HCT116 (cell line): Measurements from ENCODE around the gene CRACR2A. TPM values are rescaled to one million over a fixed set of nuclear protein-coding genes. Genes with fewer than 3 reads are reported as not detected.

Experiments
- ATAC-seq: fragments of 200-7000 bp; cut with Tn5 transposase; 2 replicates; pipeline ENCODE4 v1.9.1; 2020; ENCODE audit warnings: mild to moderate bottlenecking, moderate library complexity
- BruUV-seq: library from RNA; stranded (reverse); fragments of 400-500 nt; replicated peaks from 2 replicates; lab custom pipeline; 2021; lab: Mats Ljungman, UMichigan
- CTCF ChIA-PET: fragments of 300-600 bp; sonication (Branson Sonifier 250); formaldehyde crosslinking; loops from one replicate; lab custom pipeline; 2021; ENCODE audit warnings: antibody characterized with exemption; lab: Charles Lee
- POLR2A ChIA-PET: fragments of 300-600, 350-600 bp; sonication (Branson Sonifier 250); formaldehyde crosslinking; loops from one replicate; lab custom pipeline; 2021; ENCODE audit warnings: antibody characterized with exemption; lab: Charles Lee
- RAD21 ChIA-PET, 2 experiments: fragments of 300-600 bp; sonication (Branson Sonifier 250); formaldehyde crosslinking; loops; one replicate each; lab custom pipeline; 2023; ENCODE audit warnings: low total read pairs in 2 of 2; ENCODE audit not compliant: uncharacterized antibody in 2 of 2, unreplicated experiment in 2 of 2, low non-redundant PET in 1 of 2; lab: Charles Lee
- DNase-seq: peaks from one replicate; pipeline ENCODE4 v3.0.0-alpha.2; 2010; ENCODE audit warnings: low read depth, low spot score
- H2AFZ ChIP-seq: fragments of 200-600 bp; shearing (Covaris generic), sonication (generic); 2 replicates; pipeline ENCODE4 v1.6.1; 2017; ENCODE audit warnings: low read depth, mixed run types, mixed read lengths, antibody characterized with exemption, low read length; ENCODE audit not compliant: poor library complexity, severe bottlenecking
- H3K27ac ChIP-seq: 2 replicates; pipeline ENCODE4 v1.5.1; 2012; ENCODE audit warnings: low read depth, low read length
- H3K27me3 ChIP-seq: fragments of 200-600 bp; sonication (generic); 2 replicates; pipeline ENCODE4 v1.6.1; 2016; ENCODE audit warnings: mixed run types, low read length, mixed read lengths; ENCODE audit not compliant: insufficient read depth
- H3K36me3 ChIP-seq, 2 experiments: fragments of 200-500 bp in 1 of 2; fragments of 200-600 bp in 1 of 2; sonication (Bioruptor generic) in 1 of 2; sonication (generic) in 1 of 2; 2 replicates each; pipeline versions ENCODE4 v1.5.1 to v1.6.1; 2014 to 2016; ENCODE audit warnings: low read length in 2 of 2, inconsistent platforms in 1 of 2, mixed read lengths in 1 of 2, mixed run types in 1 of 2; ENCODE audit not compliant: insufficient read depth in 2 of 2, control insufficient read depth in 1 of 2
- H3K4me1 ChIP-seq, 2 experiments: fragments of 200-600 bp in 1 of 2; sonication (generic) in 1 of 2; 2 replicates each; pipeline versions ENCODE4 v1.5.1 to v1.6.1; 2012 to 2017; ENCODE audit warnings: low read length in 2 of 2, inconsistent platforms in 1 of 2, mild to moderate bottlenecking in 1 of 2, mixed read lengths in 1 of 2, mixed run types in 1 of 2, moderate library complexity in 1 of 2; ENCODE audit not compliant: insufficient read depth in 2 of 2, control insufficient read depth in 1 of 2
- H3K4me2 ChIP-seq: fragments of 200-600 bp; sonication (generic); 2 replicates; pipeline ENCODE4 v1.6.1; 2017; ENCODE audit warnings: mixed run types, low read length, mixed read lengths
- H3K4me3 ChIP-seq, 2 experiments: fragments of 200-600 bp in 1 of 2; sonication (generic) in 1 of 2; replicated peaks in 1 of 2; 2 replicates each; pipeline ENCODE4 v1.5.1; 2011 to 2016; ENCODE audit warnings: low read length in 2 of 2, control low read depth in 1 of 2, low read depth in 1 of 2, mild to moderate bottlenecking in 1 of 2, mixed read lengths in 1 of 2, mixed run types in 1 of 2
- H3K79me2 ChIP-seq: fragments of 200-600 bp; sonication (generic); 2 replicates; pipeline ENCODE4 v1.6.1; 2017; ENCODE audit warnings: mild to moderate bottlenecking, mixed run types, low read length, moderate library complexity, mixed read lengths; ENCODE audit not compliant: insufficient read depth
- H3K9ac ChIP-seq: fragments of 200-600 bp; sonication (generic); 2 replicates; pipeline ENCODE4 v1.6.1; 2016; ENCODE audit warnings: low read length, mixed read lengths
- H3K9me2 ChIP-seq: fragments of 200-600 bp; sonication (generic), shearing (Covaris generic); 2 replicates; pipeline ENCODE4 v1.6.1; 2017; ENCODE audit warnings: mixed run types, mild to moderate bottlenecking, moderate library complexity; ENCODE audit not compliant: insufficient read depth
- H3K9me3 ChIP-seq, 2 experiments: fragments of 200-500 bp in 1 of 2; fragments of 200-600 bp in 1 of 2; sonication (Bioruptor generic) in 1 of 2; sonication (generic) in 1 of 2; 2 replicates each; pipeline ENCODE4 v1.6.1; 2014 to 2017; ENCODE audit warnings: low read length in 2 of 2, mixed read lengths in 2 of 2, inconsistent platforms in 1 of 2, low read depth in 1 of 2, mild to moderate bottlenecking in 1 of 2, mixed run types in 1 of 2, moderate library complexity in 1 of 2; ENCODE audit not compliant: control insufficient read depth in 1 of 2, insufficient read depth in 1 of 2
- H4K20me1 ChIP-seq: fragments of 200-600 bp; sonication (generic), shearing (Covaris generic); 2 replicates; pipeline ENCODE4 v1.6.1; 2017; ENCODE audit warnings: mixed run types, mild to moderate bottlenecking, moderate library complexity; ENCODE audit not compliant: insufficient read depth
- ATF3 ChIP-seq: IDR thresholded peaks from 2 replicates; pipeline ENCODE4 v1.6.1; 2012
- CBX3 ChIP-seq: IDR thresholded peaks from 2 replicates; pipeline ENCODE4 v1.6.1; 2012; ENCODE audit warnings: low read depth
- EGR1 ChIP-seq: IDR thresholded peaks from 2 replicates; pipeline ENCODE4 v1.6.1; 2012; ENCODE audit warnings: low read depth
- ELF1 ChIP-seq: IDR thresholded peaks from 2 replicates; pipeline ENCODE4 v1.6.1; 2012; ENCODE audit warnings: low read depth, borderline replicate concordance
- EZH2 ChIP-seq: fragments of 200-600 bp; sonication (generic); IDR thresholded peaks from 2 replicates; pipeline ENCODE4 v1.6.1; 2017; ENCODE audit warnings: antibody characterized with exemption, mixed run types
- FOSL1 ChIP-seq: IDR thresholded peaks from 2 replicates; pipeline ENCODE4 v1.6.1; 2012; ENCODE audit warnings: low read depth
- JUND ChIP-seq: IDR thresholded peaks from 2 replicates; pipeline ENCODE4 v1.6.1; 2012
- MAX ChIP-seq: IDR thresholded peaks from 2 replicates; pipeline ENCODE4 v1.6.1; 2012
- POLR2A ChIP-seq: IDR thresholded peaks from 2 replicates; pipeline ENCODE4 v1.7.0; 2011; ENCODE audit warnings: borderline replicate concordance; ENCODE audit not compliant: insufficient read depth, insufficient read length; ENCODE audit errors: extremely low read depth
- POLR2AphosphoS5 ChIP-seq: IDR thresholded peaks from 2 replicates; pipeline ENCODE4 v1.6.1; 2011; ENCODE audit warnings: mild to moderate bottlenecking, low read depth, low read length, moderate library complexity
- RAD21 ChIP-seq: IDR thresholded peaks from 2 replicates; pipeline ENCODE4 v1.6.1; 2012; ENCODE audit warnings: low read depth, mild to moderate bottlenecking
- REST ChIP-seq: IDR thresholded peaks from 2 replicates; pipeline ENCODE4 v1.6.1; 2012; ENCODE audit warnings: low read depth
- SIN3A ChIP-seq: IDR thresholded peaks from 2 replicates; pipeline ENCODE4 v1.6.1; 2012; ENCODE audit warnings: low read depth
- SRF ChIP-seq: IDR thresholded peaks from 2 replicates; pipeline ENCODE4 v1.6.1; 2012; ENCODE audit warnings: low read depth
- ZBTB33 ChIP-seq: IDR thresholded peaks from 2 replicates; pipeline ENCODE4 v1.6.1; 2011; ENCODE audit warnings: mild to moderate bottlenecking, low read length, moderate library complexity; ENCODE audit not compliant: insufficient replicate concordance; ENCODE audit errors: extremely low read depth
- ZFX ChIP-seq: fragments of 450-650 bp; IDR thresholded peaks from 2 replicates; pipeline ENCODE4 v1.6.1; 2017
- ZNF274 ChIP-seq: fragments of 200-500 bp; sonication (Bioruptor generic); IDR thresholded peaks from 2 replicates; pipeline ENCODE4 v1.6.1; 2014; ENCODE audit warnings: mild to moderate bottlenecking, low read depth, low read length, inconsistent platforms
- intact Hi-C: fragments of 100-400 bp; cut with micrococcal nuclease; formaldehyde crosslinking; loops from 2 replicates; pipeline ENCODE4 v1.10.0; 2022
- total RNA-seq: library from RNA; stranded (reverse); gene quantifications from one replicate; pipeline ENCODE4 v1.2.1, GENCODE V29; 2021; ENCODE audit not compliant: unreplicated experiment

The CRACR2A gene
- total RNA-seq, 1 experiment from 2014 or later, result 18.4 TPM

- no peak overlapping the region for H2AFZ ChIP-seq
- no peak for TF ChIP-seq REST
- TF ChIP-seq ZNF274, result no peak
- no peak for TF ChIP-seq POLR2AphosphoS5
- TF ChIP-seq MAX, result no peak
- TF ChIP-seq CBX3, result no peak
- TF ChIP-seq ZFX, result no peak
- TF ChIP-seq EGR1, result no peak
- no peak for TF ChIP-seq SRF
- no peak for TF ChIP-seq EZH2
- no peak for TF ChIP-seq ELF1
- no peak for TF ChIP-seq SIN3A
- TF ChIP-seq RAD21, result no peak
- TF ChIP-seq ATF3, result no peak
- no peak for TF ChIP-seq FOSL1
- no peak for TF ChIP-seq JUND
- no peak for TF ChIP-seq ZBTB33
- no peak for TF ChIP-seq POLR2A
- POLR2A ChIA-PET, result no interaction called here
- intact Hi-C loops, result no loop called here
- no TSS peak for BruUV-seq
- H3K27me3 ChIP-seq, result no peaks in the 10 kb centered on the region
- CTCF ChIA-PET, result no interaction called here
- RAD21 ChIA-PET, result no interaction called here
- peaks cover 33% of the 10 kb centered on the region; the same call in 1 of the 2 replicates for H3K79me2 ChIP-seq
- peaks cover 2 to 12% of the 10 kb centered on the region in 2 experiments; a peak in 2 of 4 replicates for H3K36me3 ChIP-seq
- peaks cover 0 to 5% of the 10 kb centered on the region in 2 experiments; a peak in 1 of 4 replicates for H3K9me3 ChIP-seq
- DNase-seq (no peak), ATAC-seq (no peak)
- no peak overlapping the region for H3K4me2 ChIP-seq
- H3K9ac ChIP-seq, result no peak overlapping the region
- no peak overlapping the region for H3K27ac ChIP-seq
- H3K4me3 ChIP-seq, result no peak overlapping the region
- H3K9me2 ChIP-seq, result no peaks in the 10 kb centered on the region
- peaks cover 4 to 5% of the 10 kb centered on the region in 2 experiments; a peak in 3 of 4 replicates for H3K4me1 ChIP-seq
- H4K20me1 ChIP-seq, result no peaks in the 10 kb centered on the region
Measured at GRCh38 chr12:3746758-3747157, 6.2 kb downstream of the CRACR2A start.
